Ovary (tissue), 9 donors: ENCODE measurements around the gene CNOT6. TPM values are rescaled to one million over a fixed set of nuclear protein-coding genes. Genes with fewer than 3 reads are reported as not detected.
A peak's percentile ranks its signal among the peaks of the same experiment; 100 is the strongest.

Source experiments
- DNase-seq, 5 donors: peaks; one replicate each; pipeline ENCODE4 v3.0.0-alpha.2; 2019 to 2020
- H3K27ac ChIP-seq, 2 donors: fragments of 200-600 bp; one replicate each; pipeline versions ENCODE4 v1.5.1 to v1.8.0; 2019 to 2022
- H3K27me3 ChIP-seq: fragments of 200-600 bp; one replicate; pipeline ENCODE4 v1.8.0; 2022
- H3K36me3 ChIP-seq: fragments of 200-600 bp; sonication (generic); one replicate; pipeline ENCODE4 v1.5.1; 2019
- H3K4me1 ChIP-seq: one replicate; pipeline ENCODE4 v1.8.1; 2013; ENCODE audit warnings: mild to moderate bottlenecking, moderate library complexity; ENCODE audit not compliant: insufficient read depth
- H3K4me3 ChIP-seq: fragments of 200-600 bp; sonication (generic); one replicate; pipeline ENCODE4 v1.5.1; 2017
- H3K9me3 ChIP-seq, 2 donors: fragments of 200-600 bp in 1 of 2; sonication (generic) in 1 of 2; one replicate each; pipeline versions ENCODE4 v1.5.1 to v1.8.1; 2013 to 2019; ENCODE audit warnings: mild to moderate bottlenecking in 1 of 2, moderate library complexity in 1 of 2
- CTCF ChIP-seq, 3 donors: fragments of 450-650 bp in 2 of 3; fragments of 200-600 bp in 1 of 3; IDR thresholded peaks; one replicate each; pipeline versions ENCODE4 v1.5.1 to v1.8.0; 2016 to 2022; ENCODE audit warnings: antibody characterized with exemption in 3 of 3, mild to moderate bottlenecking in 1 of 3
- EP300 ChIP-seq: sonication (generic); formaldehyde crosslinking; IDR thresholded peaks from one replicate; pipeline ENCODE4 v1.6.1; 2017; ENCODE audit warnings: antibody characterized with exemption
- POLR2A ChIP-seq: fragments of 450-650 bp; IDR thresholded peaks from one replicate; pipeline ENCODE4 v1.6.1; 2017; ENCODE audit warnings: antibody characterized with exemption, mild to moderate bottlenecking, moderate library complexity
- WGBS, 3 donors: extraction: QIAGEN DNeasy Blood & Tissue Kit in 1 of 3; methylation state at CpG; one replicate each; pipeline versions ENCODE4 v1.1.5 to v1.1.7; 2013 to 2017; 5-methylcytosine and 5-hydroxymethylcytosine counted together
- intact Hi-C, 4 donors: fragments of 100-400 bp; cut with DNase I; formaldehyde crosslinking; loops; one replicate each; pipeline versions ENCODE4 v1.11.0 to v1.15.1; 2022 to 2023
- polyA plus RNA-seq, 2 donors: library from polyadenylated mRNA; stranded (reverse); fragments of 200-250 nt in 1 of 2; fragments of 350-450 nt in 1 of 2; fragmentation: Illumina TruSeq in 1 of 2; extraction: RNeasy Lipid Tissue Mini Kit (QIAGEN cat#74804) in 1 of 2; gene quantifications; one replicate each; pipeline ENCODE4 v1.2.3, GENCODE V29; 2013 to 2014
- total RNA-seq, 7 donors: library from RNA; depleted of rRNA in 2 of 7; stranded (reverse); fragments of >200 nt in 2 of 7; fragmentation: NEBNext Ultra II Directional in 3 of 7; extraction: Animal tissue kit (Norgen Biotek cat#: 25700) in 3 of 7; gene quantifications; one replicate each; pipeline versions ENCODE4 v1.1.0 to v1.2.4, GENCODE V29; 2016 to 2023
- donor health status: DM: no; HTN: no; CAD: no; lungs with moderate emphysema.
- donor health status: DM: no; HTN: no; CAD: no.
- donor health status: Bipolar disorder and iron deficiency.
- donor health status: DM: yes; HTN: yes; CAD: no.
- donor health status: DM: no; HTN: no; CAD: no.
- donor health status: DM: yes; HTN: yes; CAD: no.

CNOT6 gene
- total and polyA plus RNA-seq, 9 donors, result 10.3 to 24.9 (median 16.4) TPM

DNA sequence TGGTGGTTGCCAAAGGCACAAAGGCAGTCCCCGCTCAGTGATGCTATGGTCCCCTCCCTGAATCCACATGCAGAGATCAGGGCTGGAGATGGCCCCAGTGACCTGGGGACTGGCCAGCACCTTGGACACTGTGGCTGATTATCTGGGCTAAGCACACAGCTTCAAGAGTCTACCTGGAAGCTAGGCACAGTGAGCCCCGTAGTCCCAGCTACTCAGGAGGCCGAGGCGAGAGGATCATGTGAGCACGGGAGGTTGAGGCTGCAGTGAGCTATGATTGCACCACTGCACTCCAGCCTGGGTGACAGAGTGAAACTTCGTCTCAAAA is 105.4 kb downstream of the CNOT6 start:
- no peaks in the 10 kb centered on the region for H3K27me3 ChIP-seq
- peaks cover 2% of the 10 kb centered on the region for H3K4me1 ChIP-seq
- DNase-seq, result peak in 2 of 5 donors; percentile 3 to 6
- H3K36me3 ChIP-seq, result no peaks in the 10 kb centered on the region
- 92 to 94% (median 93%) methylated on average over 5 to 6 of the region's 6 CpGs for WGBS, 3 donors
- no peaks in the 10 kb centered on the region for H3K9me3 ChIP-seq
- no peak overlapping the region for H3K27ac ChIP-seq
- intact Hi-C loops, result no loop called here
- H3K4me3 ChIP-seq, result no peak overlapping the region
- no peak for TF ChIP-seq EP300

GRCh38 chr5:180599981-180600553 is 105.9 kb downstream of the CNOT6 start:
- peak in 3 of 5 donors; percentile 2 to 16 (median 2) for DNase-seq
- Histone ChIP-seq H3K4me1 (peaks cover 2% of the 10 kb centered on the region), H3K36me3 (no peaks in the 10 kb centered on the region), H3K27ac (no peak overlapping the region), H3K9me3 (no peaks in the 10 kb centered on the region), H3K4me3 (no peak overlapping the region), H3K27me3 (no peaks in the 10 kb centered on the region)
- WGBS, 3 donors, result 78 to 86% (median 83%) methylated on average over 16 of the region's 16 CpGs
- TF ChIP-seq EP300, result no peak
- no peak for TF ChIP-seq CTCF (IDR thresholded peaks at IDR 0.05)
- TF ChIP-seq POLR2A, result no peak
- intact Hi-C loops, result no loop called here

- Histone ChIP-seq H3K4me3 (no peak overlapping the region), H3K27ac (no peak overlapping the region), H3K9me3 (no peaks in the 10 kb centered on the region), H3K36me3 (no peaks in the 10 kb centered on the region), H3K27me3 (no peaks in the 10 kb centered on the region), H3K4me1 (peaks cover 2% of the 10 kb centered on the region)
- intact Hi-C loops, result no loop called here
- peak in 3 of 5 donors; percentile 5 to 16 (median 5) for DNase-seq
- no peak for TF ChIP-seq CTCF (IDR thresholded peaks at IDR 0.05)
- no peak for TF ChIP-seq EP300
- TF ChIP-seq POLR2A, result no peak
- 88 to 92% (median 89%) methylated on average over 12 of the region's 12 CpGs for WGBS, 3 donors
Measured at GRCh38 chr5:180600554-180601041, 106.4 kb downstream of the CNOT6 start.

GRCh38 chr5:180601591-180602480 is 107.7 kb downstream of the CNOT6 start:
- no peak for TF ChIP-seq CTCF (IDR thresholded peaks at IDR 0.05)
- TF ChIP-seq POLR2A, result no peak
- TF ChIP-seq EP300, result no peak
- DNase-seq, result peak in 4 of 5 donors; percentile 12 to 72 (median 25)
- H3K4me3 ChIP-seq, result no peak overlapping the region
- intact Hi-C loops, result no loop called here
- H3K27ac ChIP-seq, result no peak overlapping the region
- no peaks in the 10 kb centered on the region for H3K36me3 ChIP-seq
- 36 to 50% (median 47%) methylated on average over 36 of the region's 36 CpGs for WGBS, 3 donors
- no peaks in the 10 kb centered on the region for H3K9me3 ChIP-seq
- H3K4me1 ChIP-seq, result peaks cover 2% of the 10 kb centered on the region
- H3K27me3 ChIP-seq, result no peaks in the 10 kb centered on the region
